Ovary (tissue), 9 donors: ENCODE results near the gene TNPO1. TPM values are rescaled to one million over a fixed set of nuclear protein-coding genes. Genes with fewer than 3 reads are reported as not detected.

Experiments
- DNase-seq, 5 donors: peaks; one replicate each; pipeline ENCODE4 v3.0.0-alpha.2; 2019 to 2020
- H3K27ac ChIP-seq, 2 donors: fragments of 200-600 bp; one replicate each; pipeline versions ENCODE4 v1.5.1 to v1.8.0; 2019 to 2022
- H3K27me3 ChIP-seq: fragments of 200-600 bp; one replicate; pipeline ENCODE4 v1.8.0; 2022
- H3K36me3 ChIP-seq: fragments of 200-600 bp; sonication (generic); one replicate; pipeline ENCODE4 v1.5.1; 2019
- H3K4me1 ChIP-seq: one replicate; pipeline ENCODE4 v1.8.1; 2013; ENCODE audit warnings: mild to moderate bottlenecking, moderate library complexity; ENCODE audit not compliant: insufficient read depth
- H3K4me3 ChIP-seq: fragments of 200-600 bp; sonication (generic); one replicate; pipeline ENCODE4 v1.5.1; 2017
- H3K9me3 ChIP-seq, 2 donors: fragments of 200-600 bp in 1 of 2; sonication (generic) in 1 of 2; one replicate each; pipeline versions ENCODE4 v1.5.1 to v1.8.1; 2013 to 2019; ENCODE audit warnings: mild to moderate bottlenecking in 1 of 2, moderate library complexity in 1 of 2
- CTCF ChIP-seq, 3 donors: fragments of 450-650 bp in 2 of 3; fragments of 200-600 bp in 1 of 3; IDR thresholded peaks; one replicate each; pipeline versions ENCODE4 v1.5.1 to v1.8.0; 2016 to 2022; ENCODE audit warnings: antibody characterized with exemption in 3 of 3, mild to moderate bottlenecking in 1 of 3
- EP300 ChIP-seq: sonication (generic); formaldehyde crosslinking; IDR thresholded peaks from one replicate; pipeline ENCODE4 v1.6.1; 2017; ENCODE audit warnings: antibody characterized with exemption
- POLR2A ChIP-seq: fragments of 450-650 bp; IDR thresholded peaks from one replicate; pipeline ENCODE4 v1.6.1; 2017; ENCODE audit warnings: antibody characterized with exemption, mild to moderate bottlenecking, moderate library complexity
- WGBS, 3 donors: extraction: QIAGEN DNeasy Blood & Tissue Kit in 1 of 3; methylation state at CpG; one replicate each; pipeline versions ENCODE4 v1.1.5 to v1.1.7; 2013 to 2017; 5-methylcytosine and 5-hydroxymethylcytosine counted together
- intact Hi-C, 4 donors: fragments of 100-400 bp; cut with DNase I; formaldehyde crosslinking; loops; one replicate each; pipeline versions ENCODE4 v1.11.0 to v1.15.1; 2022 to 2023
- polyA plus RNA-seq, 2 donors: library from polyadenylated mRNA; stranded (reverse); fragments of 200-250 nt in 1 of 2; fragments of 350-450 nt in 1 of 2; fragmentation: Illumina TruSeq in 1 of 2; extraction: RNeasy Lipid Tissue Mini Kit (QIAGEN cat#74804) in 1 of 2; gene quantifications; one replicate each; pipeline ENCODE4 v1.2.3, GENCODE V29; 2013 to 2014
- total RNA-seq, 7 donors: library from RNA; depleted of rRNA in 2 of 7; stranded (reverse); fragments of >200 nt in 2 of 7; fragmentation: NEBNext Ultra II Directional in 3 of 7; extraction: Animal tissue kit (Norgen Biotek cat#: 25700) in 3 of 7; gene quantifications; one replicate each; pipeline versions ENCODE4 v1.1.0 to v1.2.4, GENCODE V29; 2016 to 2023
- donor health status: DM: no; HTN: no; CAD: no; lungs with moderate emphysema.
- donor health status: DM: no; HTN: no; CAD: no.
- donor health status: Bipolar disorder and iron deficiency.
- donor health status: DM: yes; HTN: yes; CAD: no.
- donor health status: DM: no; HTN: no; CAD: no.
- donor health status: DM: yes; HTN: yes; CAD: no.

Gene TNPO1
- total and polyA plus RNA-seq, 9 donors: 14.9 to 99.3 (median 61.8) TPM

GRCh38 chr5:72871366-72872024, 55.0 kb downstream of the TNPO1 start:
- Histone ChIP-seq H3K27me3 (no peaks in the 10 kb centered on the region), H3K4me1 (no peaks in the 10 kb centered on the region), H3K4me3 (no peak overlapping the region), H3K9me3 (no peaks in the 10 kb centered on the region), H3K27ac (no peak overlapping the region), H3K36me3 (no peaks in the 10 kb centered on the region)
- TF ChIP-seq POLR2A (no peak), CTCF (IDR thresholded peaks at IDR 0.05) (no peak), EP300 (no peak)
- 51 to 62% (median 57%) methylated on average over 1 of the region's 1 CpG for WGBS, 3 donors
- no peak for DNase-seq
- intact Hi-C loops: no loop called here

GRCh38 chr5:72878854-72879253, 62.4 kb downstream of the TNPO1 start:
- no peak overlapping the region for H3K4me3 ChIP-seq
- intact Hi-C loops: no loop called here
- DNase-seq: no peak
- no peaks in the 10 kb centered on the region for H3K4me1 ChIP-seq
- TF ChIP-seq CTCF (IDR thresholded peaks at IDR 0.05) (no peak), POLR2A (no peak), EP300 (no peak)
- no peaks in the 10 kb centered on the region for H3K27me3 ChIP-seq
- 93 to 97% (median 94%) methylated on average over 4 of the region's 4 CpGs for WGBS, 3 donors
- H3K36me3 ChIP-seq: no peaks in the 10 kb centered on the region
- no peak overlapping the region for H3K27ac ChIP-seq
- H3K9me3 ChIP-seq: no peaks in the 10 kb centered on the region

GRCh38 chr5:72882989-72883388, 66.5 kb downstream of the TNPO1 start:
- TF ChIP-seq CTCF (IDR thresholded peaks at IDR 0.05): no peak
- no peak for TF ChIP-seq EP300
- TF ChIP-seq POLR2A: no peak
- intact Hi-C loops: no loop called here
- Histone ChIP-seq H3K9me3 (no peaks in the 10 kb centered on the region), H3K36me3 (no peaks in the 10 kb centered on the region), H3K27ac (no peak overlapping the region), H3K4me3 (no peak overlapping the region), H3K27me3 (no peaks in the 10 kb centered on the region), H3K4me1 (no peaks in the 10 kb centered on the region)
- WGBS, 3 donors: 96 to 97% (median 96%) methylated on average over 7 of the region's 7 CpGs
- DNase-seq: no peak

- Histone ChIP-seq H3K9me3 (no peaks in the 10 kb centered on the region), H3K4me3 (no peak overlapping the region), H3K36me3 (no peaks in the 10 kb centered on the region), H3K4me1 (no peaks in the 10 kb centered on the region), H3K27ac (no peak overlapping the region), H3K27me3 (no peaks in the 10 kb centered on the region)
- TF ChIP-seq EP300 (no peak), CTCF (IDR thresholded peaks at IDR 0.05) (no peak), POLR2A (no peak)
- 94 to 100% (median 97%) methylated on average over 3 of the region's 3 CpGs for WGBS, 3 donors
- intact Hi-C loops: no loop called here
- DNase-seq: no peak
Measured at GRCh38 chr5:72883850-72884249, 67.4 kb downstream of the TNPO1 start.
